ENCODE results near the gene COBL.

DNA sequence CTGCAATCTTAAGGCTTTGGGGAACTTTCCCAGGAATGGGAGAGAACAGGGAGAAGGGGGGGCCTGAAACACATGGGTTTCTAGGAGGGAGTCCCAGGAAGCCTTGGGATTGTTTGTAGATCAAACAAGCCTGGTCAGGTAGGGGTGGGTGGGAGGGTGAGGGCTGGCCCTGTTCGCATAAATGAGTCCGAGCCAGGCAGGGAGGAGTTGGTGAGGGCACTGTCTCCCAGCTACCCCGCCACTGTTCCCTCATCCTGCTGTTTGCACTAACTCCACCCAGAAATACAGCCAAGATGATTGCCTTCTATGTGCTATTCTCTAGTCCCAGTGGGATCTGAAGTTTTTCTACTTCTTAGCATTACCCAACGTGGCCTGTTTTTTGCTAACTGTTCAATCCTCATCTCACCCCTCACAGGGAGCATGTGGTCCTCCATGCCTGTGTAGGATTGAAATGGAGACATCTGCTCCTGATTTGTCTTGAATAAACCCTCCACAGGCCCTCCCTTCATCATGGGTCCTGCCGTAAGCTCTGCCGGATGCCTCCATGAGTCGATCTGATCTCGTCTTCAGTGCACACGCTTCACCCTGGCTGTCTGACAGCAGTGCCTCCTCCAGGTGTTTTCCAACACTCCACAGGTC lies 257.0 kb downstream of the COBL start:
- TF ChIP-seq POLR2A (IDR thresholded peaks at IDR 0.05; ENCODE audit: low read depth, low read length) (no peak), NFE2L2 (IDR thresholded peaks at IDR 0.05; ENCODE audit: low read depth, low read length) (no peak), MXI1 (IDR thresholded peaks at IDR 0.05; ENCODE audit: borderline replicate concordance, low read depth, low read length) (no peak), RCOR1 (IDR thresholded peaks at IDR 0.05; ENCODE audit: insufficient replicate concordance, low read length) (no peak), RFX5 (IDR thresholded peaks at IDR 0.05; ENCODE audit: low read depth, low read length) (no peak), FOS (IDR thresholded peaks at IDR 0.05; ENCODE audit: low read depth, low read length) (no peak), CEBPB (IDR thresholded peaks at IDR 0.05; ENCODE audit: low read depth, low read length) (no peak)
- TF ChIP-seq, protein P1, sequence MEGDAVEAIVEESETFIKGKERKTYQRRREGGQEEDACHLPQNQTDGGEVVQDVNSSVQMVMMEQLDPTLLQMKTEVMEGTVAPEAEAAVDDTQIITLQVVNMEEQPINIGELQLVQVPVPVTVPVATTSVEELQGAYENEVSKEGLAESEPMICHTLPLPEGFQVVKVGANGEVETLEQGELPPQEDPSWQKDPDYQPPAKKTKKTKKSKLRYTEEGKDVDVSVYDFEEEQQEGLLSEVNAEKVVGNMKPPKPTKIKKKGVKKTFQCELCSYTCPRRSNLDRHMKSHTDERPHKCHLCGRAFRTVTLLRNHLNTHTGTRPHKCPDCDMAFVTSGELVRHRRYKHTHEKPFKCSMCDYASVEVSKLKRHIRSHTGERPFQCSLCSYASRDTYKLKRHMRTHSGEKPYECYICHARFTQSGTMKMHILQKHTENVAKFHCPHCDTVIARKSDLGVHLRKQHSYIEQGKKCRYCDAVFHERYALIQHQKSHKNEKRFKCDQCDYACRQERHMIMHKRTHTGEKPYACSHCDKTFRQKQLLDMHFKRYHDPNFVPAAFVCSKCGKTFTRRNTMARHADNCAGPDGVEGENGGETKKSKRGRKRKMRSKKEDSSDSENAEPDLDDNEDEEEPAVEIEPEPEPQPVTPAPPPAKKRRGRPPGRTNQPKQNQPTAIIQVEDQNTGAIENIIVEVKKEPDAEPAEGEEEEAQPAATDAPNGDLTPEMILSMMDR (conservative IDR thresholded peaks at IDR 0.05; ENCODE audit: low read depth, low read length) = no peak

Measured in IMR-90 (cell line).